GM23338 (cell line): ENCODE measurements around the gene RPS13. TPM values are rescaled to one million over a fixed set of nuclear protein-coding genes. Genes with fewer than 3 reads are reported as not detected.

Experiments
- CREB1 ChIP-seq: fragments of 250-450 bp; sonication (Bioruptor Pico); IDR thresholded peaks from 2 replicates; pipeline ENCODE4 v1.5.0; 2020; ENCODE audit warnings: low read depth, mild to moderate bottlenecking, moderate library complexity
- EZH2phosphoT487 ChIP-seq: fragments of 200-600 bp; sonication (generic); IDR thresholded peaks from one replicate; pipeline ENCODE4 v1.8.1; 2018; ENCODE audit warnings: antibody characterized with exemption; ENCODE audit not compliant: unreplicated experiment
- JUNB ChIP-seq: IDR thresholded peaks from one replicate; pipeline ENCODE4 v1.6.1; 2016; ENCODE audit warnings: antibody characterized with exemption; ENCODE audit not compliant: unreplicated experiment
- NANOG ChIP-seq: IDR thresholded peaks from 2 replicates; pipeline ENCODE4 v1.6.1; 2016; ENCODE audit warnings: antibody characterized with exemption, borderline replicate concordance
- POLR2AphosphoS5 ChIP-seq: IDR thresholded peaks from 2 replicates; pipeline ENCODE4 v1.6.1; 2016; ENCODE audit warnings: antibody characterized with exemption, low read depth
- REST ChIP-seq: IDR thresholded peaks from one replicate; pipeline ENCODE4 v1.6.1; 2018; ENCODE audit warnings: antibody characterized with exemption; ENCODE audit not compliant: unreplicated experiment
- ZNF331 ChIP-seq: fragments of 250-450 bp; sonication (Bioruptor Pico); IDR thresholded peaks from 2 replicates; pipeline ENCODE4 v1.5.0; 2020; ENCODE audit warnings: low read depth, mild to moderate bottlenecking, moderate library complexity
- ZNF462 ChIP-seq: fragments of 250-450 bp; sonication (Bioruptor Pico); IDR thresholded peaks from 2 replicates; pipeline ENCODE4 v1.5.0; 2020; ENCODE audit warnings: mild to moderate bottlenecking, moderate library complexity
- polyA plus RNA-seq: library from polyadenylated mRNA; unstranded; fragments of >200 nt; fragmentation: Nextera tagmentation; extraction: Ambion mirVana; gene quantifications from 2 replicates; pipeline ENCODE4 v1.2.1, GENCODE V29; 2016
- total RNA-seq: library from RNA; depleted of rRNA; stranded (reverse); fragments of >200 nt; shearing (Covaris generic); gene quantifications from 2 replicates; pipeline ENCODE4 v1.2.3, GENCODE V29; 2014

RPS13 gene
- total and polyA plus RNA-seq, 2 experiments from 2014 or later, result 1,211 to 1,717 TPM

GRCh38 chr11:17077240-17077519, 287 bp downstream of the RPS13 start (continued):
- TF ChIP-seq ZNF462 (CRISPR knock-in tag), result no peak
- no peak for TF ChIP-seq JUNB
- no peak for TF ChIP-seq POLR2AphosphoS5
- no peak for TF ChIP-seq REST
- no peak for TF ChIP-seq ZNF331 (CRISPR knock-in tag)
- no peak for TF ChIP-seq EZH2phosphoT487
- TF ChIP-seq NANOG, result no peak
- TF ChIP-seq CREB1, result no peak
